HEK293 (cell line): ENCODE data around the gene CSAD.

Source experiments
- CTCF ChIA-PET: fragments of 350-600 bp; formaldehyde crosslinking; extraction: SDS; loops from one replicate; lab custom pipeline; 2021; ENCODE audit warnings: antibody characterized with exemption; lab: Yijun Ruan, JAX
- POLR2A ChIA-PET: fragments of 300-600 bp; formaldehyde crosslinking; extraction: SDS; loops from one replicate; lab custom pipeline; 2020; ENCODE audit warnings: antibody characterized with exemption, inconsistent platforms; lab: Yijun Ruan, JAX
- H3K27ac ChIP-seq: fragments of 200-500 bp; sonication (Bioruptor generic); 2 replicates; pipeline ENCODE4 v1.5.1; 2014; ENCODE audit warnings: low read depth, low read length, control low read depth, inconsistent platforms; ENCODE audit errors: extremely low read depth
- H3K36me3 ChIP-seq, 2 experiments: fragments of 200-500 bp in 1 of 2; sonication (Bioruptor generic) in 1 of 2; 1 replicate in 1 of 2; 2 replicates in 1 of 2; pipeline ENCODE4 v1.5.1; 2014 to 2017; ENCODE audit warnings: inconsistent platforms in 2 of 2, low read length in 2 of 2; ENCODE audit not compliant: control insufficient read depth in 2 of 2, insufficient read depth in 1 of 2
- H3K4me1 ChIP-seq: fragments of 200-500 bp; sonication (Bioruptor generic); 2 replicates; pipeline ENCODE4 v1.5.1; 2014; ENCODE audit warnings: mild to moderate bottlenecking, low read length, inconsistent platforms; ENCODE audit not compliant: control insufficient read depth, insufficient read depth
- H3K4me3 ChIP-seq: 2 replicates; pipeline ENCODE4 v1.5.1; 2011; ENCODE audit warnings: low read depth, mild to moderate bottlenecking, control low read depth, low read length, moderate library complexity
- H3K9me3 ChIP-seq: fragments of 200-500 bp; sonication (Bioruptor generic); 2 replicates; pipeline ENCODE4 v1.5.1; 2014; ENCODE audit warnings: low read depth, low read length, inconsistent platforms; ENCODE audit not compliant: control insufficient read depth, insufficient read depth
- AEBP2 ChIP-seq: fragments of 450-650 bp; formaldehyde crosslinking; IDR thresholded peaks from 2 replicates; pipeline ENCODE4 v1.5.1; 2016; ENCODE audit warnings: missing biosample characterization, missing genetic modification characterization, borderline replicate concordance
- EGR2 ChIP-seq: fragments of 450-650 bp; formaldehyde crosslinking; IDR thresholded peaks from 2 replicates; pipeline ENCODE4 v1.5.1; 2016; ENCODE audit warnings: low read depth, missing biosample characterization, missing genetic modification characterization
- GLIS1 ChIP-seq: fragments of 450-650 bp; formaldehyde crosslinking; IDR thresholded peaks from 2 replicates; pipeline ENCODE4 v1.5.1; 2016; ENCODE audit warnings: missing biosample characterization, missing genetic modification characterization
- HOXD13 ChIP-seq: sonication (generic); formaldehyde crosslinking; IDR thresholded peaks from 2 replicates; pipeline ENCODE4 v1.8.0; 2022; ENCODE audit warnings: missing genetic modification reagents, borderline replicate concordance
- PRDM10 ChIP-seq: fragments of 450-650 bp; formaldehyde crosslinking; IDR thresholded peaks from 2 replicates; pipeline ENCODE4 v1.5.1; 2016; ENCODE audit warnings: missing biosample characterization, missing genetic modification characterization
- SP3 ChIP-seq: fragments of 450-650 bp; formaldehyde crosslinking; IDR thresholded peaks from 2 replicates; pipeline ENCODE4 v1.5.1; 2016; ENCODE audit warnings: missing biosample characterization, missing genetic modification characterization
- SP7 ChIP-seq: fragments of 450-650 bp; formaldehyde crosslinking; IDR thresholded peaks from 2 replicates; pipeline ENCODE4 v1.5.1; 2016; ENCODE audit warnings: missing biosample characterization, missing genetic modification characterization
- ZBTB11 ChIP-seq: fragments of 450-650 bp; formaldehyde crosslinking; conservative IDR thresholded peaks from 2 replicates; pipeline ENCODE4 v1.5.1; 2016; ENCODE audit warnings: low read depth, missing biosample characterization, missing genetic modification characterization
- ZFHX2 ChIP-seq: fragments of 450-650 bp; formaldehyde crosslinking; conservative IDR thresholded peaks from 2 replicates; pipeline ENCODE4 v1.5.1; 2016; ENCODE audit warnings: missing biosample characterization, missing genetic modification characterization
- ZFP37 ChIP-seq: fragments of 450-650 bp; formaldehyde crosslinking; IDR thresholded peaks from 2 replicates; pipeline ENCODE4 v1.5.1; 2016; ENCODE audit warnings: missing biosample characterization, missing genetic modification characterization
- ZNF112 ChIP-seq: fragments of 450-650 bp; formaldehyde crosslinking; IDR thresholded peaks from 2 replicates; pipeline ENCODE4 v1.5.0; 2017; ENCODE audit warnings: missing biosample characterization, missing genetic modification characterization
- ZNF175 ChIP-seq: fragments of 450-650 bp; formaldehyde crosslinking; IDR thresholded peaks from 2 replicates; pipeline ENCODE4 v1.5.1; 2016; ENCODE audit warnings: missing biosample characterization, missing genetic modification characterization
- ZNF341 ChIP-seq: fragments of 450-650 bp; formaldehyde crosslinking; IDR thresholded peaks from 2 replicates; pipeline ENCODE4; 2016; ENCODE audit warnings: low read depth, missing biosample characterization, missing genetic modification characterization
- ZNF366 ChIP-seq: fragments of 450-650 bp; formaldehyde crosslinking; conservative IDR thresholded peaks from 2 replicates; pipeline ENCODE4 v1.5.1; 2016; ENCODE audit warnings: missing biosample characterization, missing genetic modification characterization
- ZNF394 ChIP-seq: fragments of 450-650 bp; formaldehyde crosslinking; IDR thresholded peaks from 2 replicates; pipeline ENCODE4 v1.5.1; 2016; ENCODE audit warnings: missing biosample characterization, missing genetic modification characterization, mild to moderate bottlenecking, moderate library complexity, borderline replicate concordance
- ZNF398 ChIP-seq: fragments of 450-650 bp; formaldehyde crosslinking; IDR thresholded peaks from 2 replicates; pipeline ENCODE4 v1.5.1; 2017; ENCODE audit warnings: missing biosample characterization, missing genetic modification characterization
- ZNF48 ChIP-seq: fragments of 450-650 bp; formaldehyde crosslinking; IDR thresholded peaks from 2 replicates; pipeline ENCODE4 v1.5.1; 2016; ENCODE audit warnings: missing biosample characterization, missing genetic modification characterization
- ZNF677 ChIP-seq: fragments of 450-650 bp; IDR thresholded peaks from 2 replicates; pipeline ENCODE4 v1.5.0; 2018; ENCODE audit warnings: missing biosample characterization, mild to moderate bottlenecking, missing genetic modification characterization, moderate library complexity

Gene CSAD

GRCh38 chr12:53171725-53172329 is 8.9 kb downstream of the CSAD start (continued):
- TF ChIP-seq ZNF398 (tag by site-specific recombination) = peak; percentile 68
- TF ChIP-seq ZNF175 (tag by site-specific recombination) = no peak
- peak; percentile 54 for TF ChIP-seq EGR2 (tag by site-specific recombination)
- peak; percentile 49 for TF ChIP-seq SP7 (tag by site-specific recombination)
- peak; percentile 53 for TF ChIP-seq ZNF366
- peak; percentile 43; the same call in 1 of the 2 replicates for TF ChIP-seq HOXD13 (CRISPR knock-in tag)
- peak; percentile 92 for TF ChIP-seq GLIS1

- TF ChIP-seq ZNF677 (tag by site-specific recombination) (no peak), PRDM10 (tag by site-specific recombination) (peak; percentile 71), ZNF394 (tag by site-specific recombination) (no peak), ZFP37 (tag by site-specific recombination) (no peak), AEBP2 (no peak), ZNF341 (no peak), SP3 (peak; percentile 37; the same call in 1 of the 2 replicates), ZFHX2 (0 out of 2 replicates have a peak, but pooled peaks have one; percentile 34), ZNF112 (tag by site-specific recombination) (no peak), ZNF48 (tag by site-specific recombination) (no peak), ZBTB11 (tag by site-specific recombination) (no peak)
- Histone ChIP-seq H3K27ac (no peak overlapping the region; the same call in 1 of the 2 replicates), H3K4me1 (peaks cover 14% of the 10 kb centered on the region), H3K4me3 (no peak overlapping the region), H3K9me3 (no peaks in the 10 kb centered on the region), H3K36me3 (peaks cover 0 to 21% of the 10 kb centered on the region in 2 experiments; a peak in 2 of 3 replicates)
- ChIA-PET CTCF (interaction anchor here (0.6 to 6.2 kb wide), 5 partner anchors 9 to 150 kb away, joined by 3 to 52 read pairs (median 3); partner anchors contain the start of gene ZNF740), POLR2A (interaction anchor here (1.5 to 2.9 kb wide), 4 partner anchors 10 to 123 kb away, joined by 3 to 18 read pairs (median 4); partner anchors contain the start of genes CSAD and ZNF740)
Observed at GRCh38 chr12:53170876-53171724, 9.6 kb downstream of the CSAD start.
